Choroid plexus epithelial cell (primary cell): ENCODE data around the gene BRAF.
"Not testable (repeated sequence)": the region's sequence is repeated elsewhere in the genome, so short reads cannot be mapped to it uniquely, and the experiment has no call there.

ENCODE experiments used
- DNase-seq: peaks from one replicate; pipeline ENCODE4 v3.0.0-alpha.2; 2010; ENCODE audit warnings: low read depth
- H3K4me3 ChIP-seq: 2 replicates; pipeline ENCODE4 v1.5.1; 2011; ENCODE audit warnings: low read depth, mild to moderate bottlenecking, control low read depth, low read length, moderate library complexity
- CTCF ChIP-seq: conservative IDR thresholded peaks from 2 replicates; pipeline ENCODE4 v1.5.1; 2011; ENCODE audit warnings: low read depth, mild to moderate bottlenecking, control low read depth, inconsistent platforms, low read length, moderate library complexity

BRAF gene

GRCh38 chr7:140719721-140720120 is 205.0 kb downstream of the BRAF start:
- no peak for TF ChIP-seq CTCF
- H3K4me3 ChIP-seq, result no peak overlapping the region
- DNase-seq, result peak; percentile 50

DNA sequence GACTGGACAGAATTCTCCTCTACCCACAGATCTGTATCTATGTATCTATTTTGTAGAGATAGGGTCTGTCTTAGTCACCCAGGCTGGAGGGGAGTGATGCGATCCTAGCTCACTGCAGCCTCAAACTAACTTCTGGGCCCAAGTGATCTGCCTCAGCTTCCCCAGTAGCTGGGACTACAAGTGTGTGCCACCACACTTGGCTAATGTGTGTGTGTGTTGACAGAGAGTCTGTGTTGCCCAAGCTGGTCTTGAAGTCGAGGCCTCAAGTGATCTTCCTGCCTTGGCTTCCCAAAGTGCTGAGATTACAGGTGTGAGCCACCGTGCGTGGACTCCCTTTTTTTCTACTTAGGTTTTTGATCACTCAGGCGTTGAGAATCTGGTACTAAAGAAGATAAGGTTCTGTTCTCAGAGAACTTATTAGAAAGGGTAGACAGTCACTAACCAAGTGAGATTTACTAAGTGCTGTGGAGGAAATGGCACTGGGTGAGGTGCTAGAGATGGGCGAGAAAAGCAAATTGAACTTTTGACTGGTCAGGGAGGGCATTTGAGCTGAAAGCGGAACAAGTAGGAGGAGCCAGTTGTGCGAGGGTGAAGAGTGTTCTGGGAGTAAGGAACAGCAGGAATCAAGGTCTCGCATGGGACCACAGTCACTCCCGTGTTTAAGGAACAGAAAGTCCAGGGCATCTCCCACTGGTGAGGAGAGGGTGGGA is 210.2 kb downstream of the BRAF start:
- no peak overlapping the region for H3K4me3 ChIP-seq
- TF ChIP-seq CTCF, result no peak
- no peak for DNase-seq

- DNase-seq, H3K4me3 ChIP-seq: not testable (repeated sequence)
Observed at GRCh38 chr7:140712392-140712791, 212.3 kb downstream of the BRAF start.

DNA sequence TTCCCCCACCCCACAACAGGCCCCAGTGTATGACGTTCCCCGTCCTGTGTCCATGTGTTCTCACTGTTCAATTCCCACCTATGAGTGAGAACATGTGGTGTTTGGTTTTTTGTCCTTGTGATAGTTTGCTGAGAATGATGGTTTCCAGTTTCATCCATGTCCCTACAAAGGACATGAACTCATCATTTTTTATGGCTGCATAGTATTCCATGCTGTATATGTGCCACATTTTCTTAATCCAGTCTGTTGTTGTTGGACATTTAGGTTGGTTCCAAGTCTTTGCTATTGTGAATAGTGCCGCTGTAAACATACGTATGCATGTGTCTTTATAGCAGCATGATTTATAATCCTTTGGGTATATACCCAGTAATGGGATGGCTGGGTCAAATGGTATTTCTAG is 216.0 kb downstream of the BRAF start:
- H3K4me3 ChIP-seq, DNase-seq: not testable (repeated sequence)

GRCh38 chr7:140707132-140707531 is 217.6 kb downstream of the BRAF start:
- no peak for TF ChIP-seq CTCF
- no peak for DNase-seq
- no peak overlapping the region for H3K4me3 ChIP-seq

DNA sequence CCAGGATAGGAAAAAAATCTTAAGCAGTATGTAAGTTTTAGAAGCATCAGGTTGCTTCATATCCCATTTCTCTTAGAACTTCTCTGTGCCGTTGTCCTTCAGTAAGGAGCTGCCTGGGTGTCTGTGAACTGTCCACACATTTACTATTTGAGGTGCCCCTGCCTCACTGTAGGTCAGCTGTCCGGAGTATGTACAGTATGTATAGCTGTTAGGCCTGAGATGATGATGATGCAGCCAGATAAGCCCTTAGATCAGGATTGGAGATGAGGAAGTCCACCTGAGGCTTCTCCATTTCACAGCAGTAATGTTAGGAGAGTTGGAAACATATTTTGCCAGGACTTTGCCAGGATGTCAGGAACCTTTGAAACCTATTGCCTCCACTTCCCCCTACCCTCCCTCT is 220.5 kb downstream of the BRAF start:
- DNase-seq, result no peak
- H3K4me3 ChIP-seq, result no peak overlapping the region
- no peak for TF ChIP-seq CTCF

DNA sequence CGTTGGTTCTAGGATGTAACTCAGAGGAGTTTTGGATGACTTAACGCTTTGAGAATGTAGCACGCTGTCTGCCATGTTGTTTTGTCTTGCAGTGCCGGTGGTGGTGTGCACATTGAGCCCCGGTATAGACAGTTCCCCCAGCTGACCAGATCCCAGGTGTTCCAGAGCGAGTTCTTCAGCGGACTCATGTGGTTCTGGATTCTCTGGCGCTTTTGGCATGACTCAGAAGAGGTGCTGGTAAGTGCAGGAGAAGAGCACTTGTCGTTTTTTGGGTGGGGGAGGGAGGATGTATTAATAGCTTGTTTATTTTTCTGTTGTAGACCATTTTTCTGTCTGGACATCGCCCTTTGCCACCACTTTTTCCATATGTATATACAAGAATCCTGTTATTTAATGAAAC is 222.0 kb downstream of the BRAF start:
- TF ChIP-seq CTCF, result no peak
- H3K4me3 ChIP-seq, result no peak overlapping the region
- DNase-seq, result no peak

GRCh38 chr7:140698477-140698876 is 226.3 kb downstream of the BRAF start:
- no peak overlapping the region for H3K4me3 ChIP-seq
- no peak for DNase-seq
- no peak for TF ChIP-seq CTCF
